Transverse colon (tissue), 4 donors: ENCODE measurements around the gene CORT. TPM values are rescaled to one million over a fixed set of nuclear protein-coding genes. Genes with fewer than 3 reads are reported as not detected.

Source experiments
- DNase-seq: peaks from one replicate; pipeline ENCODE4 v3.0.0-alpha.2; 2019
- H3K27ac ChIP-seq, 4 donors: fragments of 200-600 bp; sonication (generic); 2 replicates each; pipeline ENCODE4 v1.5.1; 2016 to 2018; ENCODE audit warnings: inconsistent platforms in 4 of 4
- H3K27me3 ChIP-seq: fragments of 200-600 bp; sonication (generic); 2 replicates; pipeline ENCODE4 v1.5.1; 2017; ENCODE audit warnings: inconsistent platforms
- H3K36me3 ChIP-seq, 4 donors: fragments of 200-600 bp; sonication (generic); 2 replicates each; pipeline ENCODE4 v1.5.1; 2017 to 2019; ENCODE audit warnings: inconsistent platforms in 4 of 4
- H3K4me1 ChIP-seq, 4 donors: fragments of 200-600 bp; sonication (generic); 2 replicates each; pipeline ENCODE4 v1.5.1; 2017 to 2020; ENCODE audit warnings: inconsistent platforms in 4 of 4
- H3K4me3 ChIP-seq, 4 donors: fragments of 200-600 bp; sonication (generic); 1 replicate in 1 of 4; 2 replicates in 3 of 4; pipeline versions ENCODE4 v1.5.1 to v1.6.1; 2017 to 2019; ENCODE audit warnings: inconsistent platforms in 4 of 4
- H3K9me3 ChIP-seq, 2 donors: fragments of 200-600 bp; sonication (generic); 2 replicates each; pipeline ENCODE4 v1.5.1; 2017 to 2019; ENCODE audit warnings: inconsistent platforms in 2 of 2
- CTCF ChIP-seq, 5 experiments: fragments of 200-600 bp in 3 of 5; fragments of 450-650 bp in 2 of 5; sonication (generic) in 3 of 5; IDR thresholded peaks; 1 replicate in 2 of 5; 2 replicates in 3 of 5; pipeline ENCODE4 v1.5.1; 2016 to 2017; ENCODE audit warnings: antibody characterized with exemption in 5 of 5, inconsistent platforms in 3 of 5, mild to moderate bottlenecking in 2 of 5, moderate library complexity in 1 of 5
- WGBS, 2 donors: methylation state at CpG; one replicate each; pipeline ENCODE4 v1.1.5; 2018; ENCODE audit warnings: low coverage in 1 of 2; 5-methylcytosine and 5-hydroxymethylcytosine counted together
- in situ Hi-C, 4 donors: fragments of 200-750 bp; cut with MboI; loops; one replicate each; pipeline versions ENCODE4 v1.15.0 to v1.15.1; 2017; ENCODE audit warnings: low sequenced_read_pairs in 3 of 4, low pct_ligation_motif_present in 1 of 4, low pct_unique_long_range_greater_than_20kb in 1 of 4
- intact Hi-C: fragments of 100-400 bp; cut with DNase I; formaldehyde crosslinking; loops from one replicate; pipeline ENCODE4 v1.15.1; 2023; ENCODE audit warnings: low total_unique reads
- total RNA-seq, 4 donors: library from RNA; depleted of rRNA; stranded (reverse); fragments of >200 nt; gene quantifications; one replicate each; pipeline ENCODE4 v1.1.0, GENCODE V29; 2016

Gene CORT
- total RNA-seq, 4 donors from 2014 or later: 1.1 to 6.4 (median 2.6) TPM; not detected in 1

GRCh38 chr1:10498231-10498630, 48.4 kb downstream of the CORT start:
- Histone ChIP-seq H3K36me3 (no peaks in the 10 kb centered on the region), H3K27me3 (no peaks in the 10 kb centered on the region), H3K27ac (no peak overlapping the region), H3K9me3 (no peaks in the 10 kb centered on the region), H3K4me1 (peaks cover 0 to 32% (median 19%) of the 10 kb centered on the region in 4 donors), H3K4me3 (no peak overlapping the region)
- TF ChIP-seq CTCF (IDR thresholded peaks at IDR 0.05): no peak
- no peak for DNase-seq
- WGBS, 2 donors: 68 to 76% methylated on average over 7 to 8 of the region's 8 CpGs
- in situ Hi-C loops: loop anchor here in 1 of 4 donors (10.0 kb wide), 1 partner anchor 63 kb away; the partner anchor contains the start of gene CENPS
- intact Hi-C loops: no loop called here

Other genes starting within 250 kb of the CORT start
- gene KIF1B, start 239.5 kb upstream of the CORT start, total RNA-seq: 10 to 100 TPM; 50.9 to 87.9 (median 71.4) TPM
- gene PGD, start 51.0 kb upstream of the CORT start, total RNA-seq: 10 to 100 TPM; 15.7 to 73.0 (median 66.1) TPM
- 1 to 10 TPM in 2 of 4 donors, not detected in 2; 6.8 to 8.2 TPM for gene CENPS, start 19.6 kb upstream of the CORT start, total RNA-seq
- gene DFFA, start 22.5 kb downstream of the CORT start, total RNA-seq: 10 to 100 TPM in 3 of 4 donors, 1 to 10 TPM in 1; 7.5 to 31.6 (median 17.1) TPM
- gene PEX14, start 24.9 kb downstream of the CORT start, total RNA-seq: 10 to 100 TPM in 3 of 4 donors, 1 to 10 TPM in 1; 2.4 to 16.5 (median 12.6) TPM